T1000 (cell line): ENCODE data around the gene CIB4.

Source experiments
- DNase-seq: peaks from one replicate; lab custom pipeline; 2025; ENCODE audit warnings: mixed read lengths; lab: John Stamatoyannopoulos, UW

The CIB4 gene

DNA sequence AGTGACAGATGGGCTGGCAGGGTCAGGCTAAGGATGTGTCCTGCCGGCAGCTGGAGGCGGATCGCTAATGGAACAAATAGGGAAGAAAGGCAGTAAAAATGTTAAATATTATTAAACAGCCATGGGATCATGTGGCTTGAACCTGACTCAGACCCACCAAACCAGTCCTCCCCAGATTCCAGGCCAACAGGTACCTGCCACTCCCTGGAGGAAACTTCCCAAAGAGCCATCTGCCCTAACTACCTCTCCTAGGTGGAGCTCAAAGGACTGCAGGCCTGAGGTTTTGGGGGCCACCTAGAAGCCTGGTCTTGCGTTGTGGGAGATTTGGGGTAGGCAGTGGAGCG is 34.3 kb downstream of the CIB4 start:
- no peak for DNase-seq

DNA sequence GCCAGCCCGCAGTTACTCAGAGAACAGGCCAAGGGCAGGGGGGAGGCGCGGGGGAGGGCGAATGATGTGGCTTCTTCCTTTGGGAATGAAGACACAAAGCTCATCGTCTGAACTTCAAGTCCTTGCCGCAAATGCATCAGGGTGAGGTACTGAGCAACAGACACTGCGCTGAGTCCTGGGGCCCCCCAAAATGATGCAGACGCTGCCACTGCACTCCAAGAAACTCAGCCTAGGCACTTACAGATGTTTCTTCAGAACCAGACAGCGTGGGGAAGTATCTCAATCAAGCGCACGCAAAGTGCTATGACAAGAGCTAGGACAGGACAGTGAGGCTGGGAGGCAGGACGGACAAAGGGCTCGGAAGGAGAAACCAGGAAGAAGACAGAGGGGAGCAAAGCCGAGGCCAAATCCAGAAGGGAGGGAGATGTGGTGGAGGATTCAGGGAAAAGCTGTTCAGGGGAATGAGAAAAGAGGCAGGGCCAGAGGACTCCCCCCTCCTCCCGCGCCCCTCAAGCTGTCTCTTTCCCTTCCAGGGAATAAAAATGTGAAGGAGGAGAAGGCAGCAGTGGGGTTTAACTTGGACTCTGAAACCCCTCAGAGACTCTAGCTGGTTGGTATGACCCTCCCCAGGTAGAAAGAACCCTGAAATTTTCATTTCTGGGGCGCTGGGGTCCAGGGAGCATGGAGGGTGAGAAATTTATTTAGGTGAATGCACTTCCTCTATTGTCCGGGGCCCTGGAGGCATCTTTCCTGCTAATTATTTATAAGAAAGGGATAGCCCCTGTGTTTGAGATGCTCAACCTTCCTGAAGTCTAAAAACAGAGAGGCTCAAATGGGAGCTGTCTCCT is 34.9 kb downstream of the CIB4 start:
- DNase-seq = no peak

DNA sequence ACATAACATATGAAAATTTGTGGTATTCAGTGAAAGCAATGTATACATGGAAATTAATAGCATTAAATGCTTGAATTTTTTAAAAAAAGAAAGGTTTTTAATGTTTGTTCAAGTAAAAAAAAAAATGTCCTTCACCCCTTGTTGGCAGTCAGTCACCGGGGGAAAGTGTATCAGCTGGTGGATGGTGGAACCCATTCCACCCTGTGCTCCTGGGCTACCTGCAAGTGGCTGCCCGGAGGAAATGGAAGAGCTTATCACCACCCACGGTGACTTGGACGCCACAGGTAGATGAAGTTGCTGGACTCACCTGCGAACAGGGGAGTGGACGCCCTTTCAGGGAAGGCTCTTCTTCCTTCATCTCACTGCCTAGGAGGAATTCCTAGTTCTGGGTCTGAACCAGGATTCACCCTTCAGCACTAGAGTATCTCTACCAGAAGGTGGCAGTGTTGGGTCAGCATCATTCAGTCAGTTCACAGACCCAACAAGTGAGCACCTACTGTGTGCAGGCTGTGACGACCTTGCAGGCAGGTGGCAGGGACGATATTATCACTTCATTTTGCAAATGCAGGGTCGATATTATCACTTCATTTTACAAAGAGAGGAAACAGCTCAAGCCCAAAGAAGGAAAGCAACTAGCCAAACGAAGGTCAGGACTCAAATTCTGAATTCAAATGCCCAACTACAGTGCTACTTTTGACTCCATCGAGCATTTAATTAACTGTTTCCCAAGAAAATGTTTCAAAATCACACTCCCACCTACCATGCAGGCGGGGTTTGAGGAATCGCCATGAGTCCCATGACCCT is 35.8 kb downstream of the CIB4 start:
- DNase-seq = no peak

DNA sequence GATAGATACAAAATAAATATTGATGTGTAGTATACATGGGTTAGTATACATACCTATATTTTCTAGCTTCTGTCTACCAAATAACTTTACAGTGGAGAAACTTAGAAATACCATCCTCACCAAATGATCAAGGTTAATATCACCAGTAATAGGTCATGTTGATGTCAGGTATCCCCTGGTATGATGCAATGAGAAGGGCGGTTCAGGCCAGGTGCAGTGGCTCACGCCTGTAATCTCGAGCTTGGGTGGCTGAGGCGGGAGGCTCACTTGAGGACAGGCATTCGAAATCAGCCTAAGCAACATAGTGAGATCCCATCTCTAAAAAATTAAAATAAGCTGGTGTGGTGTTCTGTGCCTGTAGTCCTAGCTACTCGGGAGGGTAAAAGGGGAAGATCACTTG is 38.6 kb downstream of the CIB4 start:
- no peak for DNase-seq

DNA sequence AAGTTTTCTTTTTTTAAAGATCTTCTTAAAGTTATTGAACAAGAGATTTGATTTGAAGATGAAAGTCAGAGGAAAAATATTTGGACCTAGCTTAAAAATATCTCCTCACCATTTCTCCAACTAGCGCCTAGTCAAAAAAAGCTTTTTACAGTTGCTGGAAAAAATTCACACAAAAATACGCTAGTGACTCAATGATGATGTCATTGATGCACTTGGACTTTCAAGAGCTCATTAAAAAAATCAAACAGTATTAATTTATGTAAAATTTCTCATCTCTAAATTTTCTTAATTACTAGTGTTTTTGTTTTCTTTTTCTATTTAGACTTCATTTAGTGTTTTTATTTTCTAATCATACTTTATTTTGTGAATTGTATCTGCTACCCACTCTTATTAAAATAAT is 41.8 kb downstream of the CIB4 start:
- no peak for DNase-seq

DNA sequence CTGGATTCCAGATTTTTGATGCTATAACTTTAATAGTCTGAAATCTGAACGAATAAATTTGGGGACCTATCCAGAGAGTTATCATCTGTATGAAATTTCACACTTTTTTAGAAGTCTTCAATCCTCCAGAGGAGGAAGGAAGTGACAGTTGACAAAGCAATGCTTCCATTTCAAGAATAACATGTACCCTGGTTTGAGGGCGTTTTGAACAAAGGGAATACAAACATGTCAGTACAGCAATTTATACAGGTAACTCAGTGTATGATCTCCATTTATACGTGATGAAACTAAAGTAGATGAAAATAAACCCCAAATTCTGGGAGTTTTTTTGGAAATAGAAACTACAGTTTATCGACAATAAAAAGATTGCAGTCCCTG is 42.2 kb downstream of the CIB4 start:
- no peak for DNase-seq

DNA sequence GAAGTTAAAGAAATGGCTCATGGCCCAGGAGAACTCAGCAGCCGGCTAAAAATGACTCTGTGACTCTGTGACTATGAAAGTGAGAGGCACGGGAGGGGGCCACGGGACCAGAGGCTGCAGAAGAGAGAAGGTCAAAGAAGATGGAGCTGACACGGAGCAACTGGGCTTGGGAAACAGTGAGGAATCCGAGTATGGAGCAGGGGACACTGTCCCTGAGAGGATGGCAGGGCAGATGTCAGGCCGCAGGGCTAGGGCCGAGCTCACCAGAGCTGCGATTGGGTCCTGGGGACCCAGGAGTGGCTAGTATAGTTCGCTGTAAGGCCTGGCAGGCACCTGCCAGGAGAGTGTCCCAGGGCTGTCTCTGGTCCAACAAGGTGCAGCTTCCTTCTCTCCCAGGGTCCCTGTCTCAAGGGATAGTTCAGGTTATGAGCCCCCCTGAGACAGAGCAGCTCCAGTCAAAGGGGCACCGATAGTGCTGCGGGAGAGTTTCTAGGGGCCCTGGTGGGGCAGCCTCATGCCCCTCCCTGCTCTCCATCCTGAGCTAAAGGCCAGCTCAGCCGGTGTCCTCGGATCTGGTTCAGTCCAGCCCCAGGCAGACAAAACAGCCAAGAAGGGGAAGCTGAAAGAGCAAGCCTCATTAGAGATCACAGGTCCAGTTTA is 42.7 kb downstream of the CIB4 start:
- DNase-seq = no peak

DNA sequence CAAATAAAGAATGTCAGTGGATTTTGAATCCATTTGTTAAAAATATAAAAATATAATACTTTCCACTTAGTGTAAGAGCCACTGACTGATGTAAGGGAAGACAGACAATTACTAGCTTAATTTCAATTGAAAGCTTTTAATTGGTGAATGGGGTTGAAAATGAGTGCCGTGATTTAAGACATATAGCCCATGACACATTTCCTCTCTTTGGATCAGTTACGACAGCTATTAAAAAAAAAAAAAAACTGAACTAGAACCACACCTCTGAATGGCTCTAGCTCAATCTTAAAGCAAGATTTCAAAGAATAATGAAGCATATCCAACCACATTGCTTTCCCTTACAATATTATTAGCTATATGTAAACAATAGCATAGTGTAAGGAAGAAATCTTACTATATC is 44.0 kb downstream of the CIB4 start:
- DNase-seq = no peak

DNA sequence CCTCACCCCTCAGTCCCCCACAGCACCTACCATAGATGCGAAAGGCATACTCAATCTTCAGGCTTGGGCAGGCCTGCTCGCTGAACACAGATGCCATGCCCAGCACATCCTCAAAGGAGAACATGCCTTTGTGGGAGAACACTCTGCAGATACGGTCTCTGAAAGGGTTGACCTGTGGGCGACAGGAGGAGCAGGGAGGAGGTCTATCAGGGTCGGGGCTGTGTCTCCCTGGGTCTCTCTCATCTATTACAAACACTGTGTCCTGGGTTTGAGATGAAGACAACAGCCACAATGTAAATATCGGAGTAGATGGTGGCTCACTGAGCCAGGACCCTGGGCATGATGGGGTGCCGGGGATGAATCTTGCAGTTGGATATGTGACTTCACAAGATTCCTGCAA is 46.0 kb downstream of the CIB4 start:
- no peak for DNase-seq

DNA sequence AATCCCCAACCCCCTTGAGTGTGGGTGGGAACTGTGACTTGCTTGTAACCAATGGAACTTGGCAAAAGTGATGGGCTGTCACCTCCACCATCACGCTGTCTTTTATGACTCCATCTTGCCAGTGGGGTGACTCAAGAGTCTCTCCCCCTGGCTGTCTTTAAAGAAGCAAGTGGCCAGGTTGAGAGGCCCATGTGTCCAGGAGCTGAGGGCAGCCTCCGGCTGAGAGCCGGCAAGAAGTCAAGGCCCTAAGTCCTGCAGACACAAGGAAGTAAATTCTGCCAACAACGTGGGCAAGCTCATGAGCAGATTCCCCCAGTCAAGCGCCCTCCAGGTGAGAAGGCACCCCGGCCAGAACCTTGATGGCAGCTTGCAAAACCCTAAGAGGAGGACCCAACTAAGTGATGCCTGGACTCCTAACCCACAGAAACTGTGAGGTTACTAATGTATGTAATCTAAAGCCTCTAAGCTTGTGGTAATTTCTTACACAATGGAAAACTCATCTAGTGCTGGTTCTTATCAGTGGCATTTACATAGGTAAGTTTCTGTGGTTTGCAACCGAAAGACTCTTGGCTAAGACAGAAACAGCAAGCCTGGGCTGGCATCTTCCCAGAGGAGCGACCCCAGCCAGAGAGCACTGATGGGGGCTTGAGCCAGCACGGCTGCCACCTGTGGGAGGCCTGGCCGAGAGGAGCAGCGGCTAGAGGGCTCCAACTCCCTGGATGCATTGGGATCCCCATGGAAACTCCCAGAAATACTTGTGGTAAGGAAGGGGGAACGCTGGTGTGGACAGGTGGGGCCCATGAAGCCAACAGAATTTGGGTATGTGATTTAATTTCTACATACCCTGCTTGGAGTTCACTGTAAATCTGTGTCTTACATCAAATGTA is 49.3 kb downstream of the CIB4 start:
- no peak for DNase-seq

DNA sequence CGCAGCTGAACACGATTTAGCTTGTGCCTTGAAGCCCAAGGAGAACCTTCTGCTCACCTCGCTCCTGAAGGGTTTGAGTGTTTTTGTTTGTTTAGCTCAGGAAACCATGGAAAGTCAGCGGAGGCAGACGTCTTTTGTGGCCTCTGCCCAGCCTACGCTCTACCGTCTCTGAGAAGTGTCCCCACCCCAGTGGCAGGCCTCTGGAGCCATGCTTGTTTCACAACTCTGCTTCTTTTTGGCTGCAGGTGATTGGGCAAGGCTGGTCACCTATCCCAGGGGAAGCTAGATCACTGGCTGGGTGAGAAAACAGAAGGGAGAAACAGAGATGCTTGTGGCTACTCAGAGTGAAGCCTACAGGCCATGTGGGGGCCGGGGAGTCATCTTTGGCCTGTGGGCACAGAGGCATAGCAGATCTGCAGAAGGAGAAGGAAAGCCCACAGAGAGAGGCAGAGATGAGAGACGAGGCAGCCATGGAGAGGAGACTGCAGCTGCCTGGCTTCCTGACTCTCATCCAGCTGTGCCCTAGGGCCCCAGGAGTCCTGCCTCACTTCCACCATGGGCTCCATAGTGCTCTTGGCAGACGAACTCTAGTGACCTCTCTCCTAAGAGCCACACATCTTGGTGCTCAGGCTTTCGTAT is 50.1 kb downstream of the CIB4 start:
- DNase-seq = no peak

DNA sequence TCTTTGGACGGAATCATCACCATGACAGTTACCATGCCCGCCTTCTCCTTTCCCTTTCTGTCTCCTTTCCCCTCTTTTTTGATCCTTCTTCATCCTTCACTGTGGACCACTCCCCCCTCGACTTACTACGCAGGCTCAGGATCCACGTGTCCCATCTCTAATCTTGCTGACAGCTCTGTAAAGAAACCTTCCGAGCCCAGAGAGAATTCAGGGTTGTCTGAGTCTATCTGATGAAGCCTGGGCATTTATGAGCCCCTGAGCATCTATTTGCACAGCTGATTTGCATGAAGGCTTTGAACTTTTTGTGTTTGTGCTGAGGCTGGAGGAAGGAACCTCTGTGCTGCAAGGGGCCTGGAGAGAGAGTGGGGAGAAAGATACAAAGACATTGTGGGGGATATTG is 50.7 kb downstream of the CIB4 start:
- no peak for DNase-seq

DNA sequence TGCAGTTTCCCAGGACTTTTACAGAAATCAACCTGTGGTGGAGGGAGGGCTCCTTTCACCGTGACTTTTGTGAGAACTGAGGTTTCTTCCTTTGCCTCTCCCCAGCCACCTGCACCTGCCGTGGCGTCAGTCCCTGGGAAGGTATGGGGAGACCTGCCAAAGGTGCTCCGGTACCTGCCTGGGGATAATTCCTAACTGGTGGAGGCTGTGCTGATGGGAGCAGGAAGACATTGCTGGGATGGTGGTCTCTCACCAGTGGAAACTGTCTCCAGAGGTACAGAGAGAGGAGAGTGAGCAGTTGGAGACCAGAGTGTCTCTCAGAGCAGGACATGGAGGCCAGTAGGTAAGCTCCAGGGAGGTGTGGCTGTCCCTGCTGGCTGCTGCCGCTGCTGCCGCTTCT is 52.6 kb downstream of the CIB4 start:
- DNase-seq = no peak

DNA sequence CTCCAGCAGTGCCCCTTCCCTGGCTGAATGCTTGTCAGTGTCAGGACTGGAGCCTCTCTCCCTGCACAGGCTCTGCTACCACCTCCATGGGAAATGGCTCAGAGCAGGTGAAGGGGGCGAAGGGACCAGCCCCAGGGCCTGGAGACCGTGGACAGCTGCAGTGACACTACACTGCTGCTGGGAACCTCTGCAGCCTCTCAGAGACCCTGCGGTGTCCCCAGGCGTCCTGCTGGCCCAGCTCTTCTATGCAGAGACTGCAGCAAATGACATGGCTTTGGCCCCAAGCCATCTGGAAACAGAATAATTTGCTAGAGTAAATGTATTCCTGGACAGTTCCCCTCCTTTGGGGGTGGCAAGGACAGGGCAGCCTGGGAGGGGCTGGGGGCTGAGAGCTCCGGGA is 53.2 kb downstream of the CIB4 start:
- DNase-seq = no peak

DNA sequence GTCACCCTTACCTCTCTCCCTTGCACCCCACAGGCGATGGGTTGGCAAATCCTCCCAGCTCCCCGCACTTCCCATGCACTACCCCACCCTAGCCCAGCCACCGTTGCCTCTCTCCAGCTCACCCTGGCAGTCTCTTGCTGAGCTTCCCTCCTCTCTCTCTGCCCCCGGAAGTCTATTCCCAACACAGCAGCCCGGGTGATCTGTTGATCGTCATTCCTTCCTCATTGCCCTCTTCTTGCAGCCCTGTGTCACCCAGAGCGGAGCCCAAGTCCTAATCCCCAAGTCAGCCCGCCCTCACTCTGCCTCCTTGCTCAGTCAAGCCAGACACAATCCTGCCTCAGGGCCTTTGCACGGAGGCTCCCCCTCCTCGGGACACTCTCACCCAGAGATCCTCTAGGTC is 55.2 kb downstream of the CIB4 start:
- DNase-seq = no peak

DNA sequence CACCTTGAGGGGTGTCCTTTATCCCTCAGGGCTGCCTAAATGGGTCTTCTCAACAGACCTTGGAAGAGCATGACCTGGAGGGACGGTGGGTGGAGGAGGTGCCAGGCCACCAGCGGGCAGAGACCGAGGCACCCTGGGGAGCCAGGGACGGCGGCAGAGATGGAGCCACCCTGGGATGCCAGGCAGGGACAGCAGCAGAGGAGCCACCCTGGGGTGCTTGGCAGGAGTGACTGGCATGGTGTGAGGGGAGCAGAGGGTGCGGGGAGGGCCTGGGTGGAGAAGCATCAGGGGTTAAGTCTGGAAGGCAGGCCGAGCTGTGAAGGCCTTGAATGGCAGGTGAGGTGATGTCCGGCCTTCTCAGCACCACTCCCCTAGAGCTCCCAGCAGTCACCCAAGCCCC is 56.1 kb downstream of the CIB4 start:
- no peak for DNase-seq

DNA sequence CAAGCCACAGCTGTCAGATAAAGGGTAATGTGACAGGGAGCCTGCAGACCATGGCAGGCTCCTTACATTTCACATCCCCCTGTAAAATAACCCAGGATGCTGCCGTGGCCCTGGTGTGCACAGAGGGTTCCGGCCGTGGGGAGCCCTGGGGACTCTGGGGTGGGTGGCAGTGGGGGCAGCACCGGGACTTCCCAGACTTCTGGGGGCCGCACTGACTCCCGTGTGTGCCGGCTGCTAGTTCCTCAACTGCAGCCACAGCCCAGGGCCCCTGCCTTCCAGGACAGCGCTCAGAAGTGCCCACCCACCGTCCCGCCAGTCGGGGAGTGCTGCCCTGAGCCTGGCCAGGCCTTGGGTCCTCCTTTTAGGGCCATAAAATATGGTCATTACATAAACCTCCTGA is 56.5 kb downstream of the CIB4 start:
- no peak for DNase-seq

DNA sequence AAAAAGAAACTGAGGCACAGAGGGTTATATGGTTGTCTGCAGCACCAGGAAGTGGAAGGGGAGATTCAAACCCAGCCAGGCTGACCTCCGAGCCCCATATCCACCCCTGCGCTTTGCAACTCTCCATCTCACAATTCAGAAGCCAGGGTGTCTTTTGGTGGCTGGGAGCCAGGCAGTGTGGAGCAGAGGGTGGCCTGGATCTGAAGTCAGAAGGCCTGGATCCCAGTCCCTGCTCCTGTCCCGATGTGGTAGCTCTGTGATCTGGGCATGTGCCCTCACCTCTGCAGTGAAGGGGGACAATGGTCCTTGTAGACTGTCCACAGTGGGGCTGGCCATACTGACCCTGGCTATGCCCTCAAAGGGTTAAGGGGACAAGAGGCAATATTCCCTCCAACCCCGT is 57.0 kb downstream of the CIB4 start:
- DNase-seq = no peak

DNA sequence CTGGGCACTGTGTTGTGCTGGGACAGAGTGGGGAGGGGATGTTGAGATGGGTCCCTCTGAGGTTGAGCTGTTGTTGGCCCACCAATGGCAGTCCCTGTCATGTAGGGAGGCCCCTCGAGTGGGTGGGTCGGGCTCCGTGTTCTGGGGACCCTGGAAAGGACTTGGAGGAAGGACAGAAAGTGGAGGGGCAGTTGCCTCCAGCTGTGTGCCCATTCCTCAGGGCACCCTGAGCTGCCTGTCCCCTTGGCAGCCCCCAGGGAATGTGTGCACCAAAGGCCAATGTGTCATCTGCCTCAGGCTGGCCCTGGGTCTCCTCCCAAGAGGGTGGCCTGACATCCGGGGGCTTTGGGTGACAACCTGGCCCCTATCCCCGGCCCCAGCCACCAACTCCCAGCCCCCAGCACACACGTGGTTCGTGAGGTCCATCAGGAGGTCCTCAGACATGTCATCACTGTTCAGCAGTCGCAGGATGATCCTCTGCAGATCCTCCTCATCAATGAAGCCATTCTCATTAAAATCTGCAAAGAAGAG is 57.7 kb downstream of the CIB4 start:
- DNase-seq = no peak

DNA sequence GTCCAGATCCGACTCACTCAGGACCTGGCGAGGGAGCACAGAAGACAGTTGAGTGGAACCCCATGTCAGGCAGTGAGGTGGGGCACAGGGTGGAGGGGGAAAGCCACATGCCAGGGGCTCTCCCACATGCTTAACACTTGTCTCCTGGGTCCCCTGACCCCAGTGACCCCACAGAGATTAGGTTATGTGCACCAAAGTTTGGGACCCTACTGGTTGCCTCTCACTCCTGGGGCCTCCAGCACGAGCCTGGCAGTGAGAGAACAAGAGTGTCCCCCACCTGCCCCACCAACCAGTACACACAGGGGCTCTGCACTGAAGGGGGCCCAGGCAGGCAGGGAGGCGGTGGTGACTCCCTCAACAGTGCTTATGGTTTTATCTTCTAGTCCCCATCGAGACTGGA is 58.3 kb downstream of the CIB4 start:
- no peak for DNase-seq
